IMR-90 (cell line): Measurements from ENCODE around the gene ZEB2. TPM values are rescaled to one million over a fixed set of nuclear protein-coding genes. Genes with fewer than 3 reads are reported as not detected.

Experiments used
- ATAC-seq: fragments of 200-7000 bp; cut with Tn5 transposase; 2 replicates; pipeline ENCODE4 v1.9.1; 2020; ENCODE audit warnings: low read depth, mild to moderate bottlenecking, moderate library complexity
- BruUV-seq: library from RNA; stranded (reverse); fragments of 400-500 nt; replicated peaks from 2 replicates; lab custom pipeline; 2021; lab: Mats Ljungman, UMichigan
- CTCF ChIA-PET: fragments of 300-600 bp; formaldehyde crosslinking; extraction: SDS; loops from one replicate; lab custom pipeline; 2021; ENCODE audit warnings: antibody characterized with exemption; lab: Yijun Ruan, JAX
- POLR2A ChIA-PET: fragments of 300-600 bp; sonication (Branson Sonifier 250); formaldehyde crosslinking; loops from one replicate; lab custom pipeline; 2022; ENCODE audit warnings: antibody characterized with exemption; ENCODE audit not compliant: unreplicated experiment; lab: Charles Lee
- DNase-seq: peaks from one replicate; pipeline ENCODE4 v3.0.0; 2013
- H2AFZ ChIP-seq: replicated peaks from 2 replicates; pipeline ENCODE3; 2013; ENCODE audit warnings: low read length, mild to moderate bottlenecking; ENCODE audit not compliant: poor library complexity
- H2AK5ac ChIP-seq: 2 replicates; pipeline ENCODE4 v1.6.1; 2013; ENCODE audit warnings: low read depth, low read length, inconsistent platforms
- H2AK9ac ChIP-seq: replicated peaks from 2 replicates; pipeline ENCODE3; 2013; ENCODE audit warnings: mild to moderate bottlenecking, low read depth, low read length, moderate library complexity; ENCODE audit not compliant: poor library complexity
- H2BK120ac ChIP-seq: 2 replicates; pipeline ENCODE4 v1.6.1; 2013; ENCODE audit warnings: low read depth, low read length, inconsistent platforms
- H2BK15ac ChIP-seq: 3 replicates; pipeline ENCODE4 v1.6.1; 2013; ENCODE audit warnings: low read depth, low read length, inconsistent platforms
- H2BK20ac ChIP-seq: 2 replicates; pipeline ENCODE4 v1.6.1; 2013; ENCODE audit warnings: low read depth, mild to moderate bottlenecking, inconsistent platforms, low read length, moderate library complexity
- H2BK5ac ChIP-seq: 2 replicates; pipeline ENCODE4 v1.6.1; 2013; ENCODE audit warnings: mild to moderate bottlenecking, low read depth, low read length, inconsistent platforms; ENCODE audit not compliant: poor library complexity, severe bottlenecking
- H3K14ac ChIP-seq: replicated peaks from 2 replicates; pipeline ENCODE4 v1.6.1; 2013; ENCODE audit warnings: low read depth, low read length, inconsistent platforms
- H3K18ac ChIP-seq: 2 replicates; pipeline ENCODE4 v1.6.1; 2013; ENCODE audit warnings: low read depth, low read length, control low read depth
- H3K23ac ChIP-seq: 2 replicates; pipeline ENCODE4 v1.6.1; 2013; ENCODE audit warnings: low read depth, low read length, inconsistent platforms
- H3K27ac ChIP-seq: 2 replicates; pipeline ENCODE4 v1.5.1; 2013; ENCODE audit warnings: mild to moderate bottlenecking, control low read depth, low read length; ENCODE audit not compliant: insufficient read depth
- H3K27me3 ChIP-seq: 2 replicates; pipeline ENCODE4 v1.6.1; 2013; ENCODE audit warnings: low read length; ENCODE audit not compliant: control insufficient read depth, insufficient read depth
- H3K36me3 ChIP-seq: 2 replicates; pipeline ENCODE4 v1.6.1; 2013; ENCODE audit warnings: low read length, mixed read lengths; ENCODE audit not compliant: control insufficient read depth, insufficient read depth
- H3K4ac ChIP-seq: 2 replicates; pipeline ENCODE4 v1.6.1; 2013; ENCODE audit warnings: low read depth, low read length, inconsistent platforms
- H3K4me1 ChIP-seq: 2 replicates; pipeline ENCODE4 v1.6.1; 2013; ENCODE audit warnings: low read length, mixed read lengths; ENCODE audit not compliant: control insufficient read depth, insufficient read depth
- H3K4me2 ChIP-seq: 2 replicates; pipeline ENCODE4 v1.6.1; 2013; ENCODE audit warnings: low read depth, mild to moderate bottlenecking, control low read depth, low read length, moderate library complexity
- H3K4me3 ChIP-seq: 2 replicates; pipeline ENCODE4 v1.5.1; 2013; ENCODE audit warnings: low read depth, mild to moderate bottlenecking, control low read depth, low read length, moderate library complexity; ENCODE audit not compliant: insufficient read depth
- H3K56ac ChIP-seq: 2 replicates; pipeline ENCODE4 v1.6.1; 2013; ENCODE audit warnings: low read length, inconsistent platforms; ENCODE audit not compliant: insufficient read depth; ENCODE audit errors: extremely low read depth
- H3K79me1 ChIP-seq, 2 experiments: 2 replicates each; pipeline ENCODE4 v1.6.1; 2013; ENCODE audit warnings: low read length in 2 of 2, inconsistent platforms in 1 of 2, low read depth in 1 of 2
- H3K9ac ChIP-seq: 2 replicates; pipeline ENCODE4 v1.6.1; 2013; ENCODE audit warnings: low read depth, low read length, control low read depth
- H3K9me1 ChIP-seq: 2 replicates; pipeline ENCODE4 v1.6.1; 2013; ENCODE audit warnings: low read length, inconsistent platforms; ENCODE audit not compliant: insufficient read depth
- H3K9me3 ChIP-seq: 2 replicates; pipeline ENCODE4 v1.6.1; 2013; ENCODE audit warnings: low read length; ENCODE audit not compliant: control insufficient read depth, insufficient read depth
- H4K20me1 ChIP-seq: 2 replicates; pipeline ENCODE4 v1.6.1; 2013; ENCODE audit warnings: low read length, inconsistent platforms; ENCODE audit not compliant: insufficient read depth
- H4K5ac ChIP-seq: 2 replicates; pipeline ENCODE4 v1.6.1; 2013; ENCODE audit warnings: mild to moderate bottlenecking, low read depth, low read length, control low read depth
- H4K8ac ChIP-seq, 2 experiments: 2 replicates each; pipeline ENCODE4 v1.6.1; 2013; ENCODE audit warnings: low read depth in 2 of 2, low read length in 2 of 2, control low read depth in 1 of 2, inconsistent platforms in 1 of 2
- H4K91ac ChIP-seq: 2 replicates; pipeline ENCODE4 v1.6.1; 2013; ENCODE audit warnings: low read depth, low read length, inconsistent platforms; ENCODE audit not compliant: insufficient read depth
- MAFK ChIP-seq: IDR thresholded peaks from 2 replicates; pipeline ENCODE4 v1.6.1; 2012; ENCODE audit warnings: low read depth, low read length, improper control_type of control experiment
- MAZ ChIP-seq: IDR thresholded peaks from 2 replicates; pipeline ENCODE4 v1.6.1; 2012; ENCODE audit warnings: low read depth, mild to moderate bottlenecking, low read length, improper control_type of control experiment, moderate library complexity, borderline replicate concordance
- POLR2A ChIP-seq: IDR thresholded peaks from 2 replicates; pipeline ENCODE4 v1.6.1; 2012; ENCODE audit warnings: mild to moderate bottlenecking, low read depth, low read length
- RCOR1 ChIP-seq: IDR thresholded peaks from 2 replicates; pipeline ENCODE4 v1.6.1; 2012; ENCODE audit warnings: mild to moderate bottlenecking, low read length, improper control_type of control experiment; ENCODE audit not compliant: insufficient replicate concordance
- RFX5 ChIP-seq: IDR thresholded peaks from 2 replicates; pipeline ENCODE4 v1.8.0; 2012; ENCODE audit warnings: low read depth, mild to moderate bottlenecking, low read length, moderate library complexity
- SMC3 ChIP-seq: fragments of 150-350 bp; IDR thresholded peaks from 2 replicates; pipeline ENCODE4 v1.6.1; 2016; ENCODE audit warnings: low read depth, mild to moderate bottlenecking, antibody characterized with exemption, low read length, moderate library complexity
- WGBS, 2 experiments: methylation state at CpG; one replicate each; pipeline versions ENCODE4 v1.1.5 to v1.1.7; 2013; ENCODE audit warnings: missing lambda C conversion rate in 2 of 2; ENCODE audit not compliant: insufficient read length in 1 of 2; ENCODE audit errors: extremely low coverage in 2 of 2; 5-methylcytosine and 5-hydroxymethylcytosine counted together
- dilution Hi-C: fragments of 300-500 bp; cut with HindIII; formaldehyde crosslinking; loops from one replicate; pipeline ENCODE4 v1.14.3; 2018; ENCODE audit warnings: low sequenced_read_pairs; ENCODE audit not compliant: unreplicated experiment
- in situ Hi-C: fragments of 300-500 bp; cut with MboI; formaldehyde crosslinking; loops from 3 replicates; pipeline ENCODE4 v1.14.3; 2019; ENCODE audit warnings: low sequenced_read_pairs, inconsistent platforms, mixed read lengths
- intact Hi-C: fragments of 100-400 bp; cut with micrococcal nuclease; formaldehyde crosslinking; loops from 2 replicates; pipeline ENCODE4 v1.10.0; 2022
- polyA plus RNA-seq, 3 experiments: library from polyadenylated mRNA; depleted of rRNA; stranded (reverse); fragments of >200 nt; gene quantifications; 2 replicates each; pipeline ENCODE4 v1.2.3, GENCODE V29; 2012; ENCODE audit warnings: low replicate concordance in 1 of 3
- total RNA-seq: library from RNA; depleted of rRNA; stranded (reverse); fragments of >200 nt; gene quantifications from 2 replicates; pipeline ENCODE4 v1.2.3, GENCODE V29; 2012

The ZEB2 gene
- total and polyA plus RNA-seq, 2 of the 4 experiments (the other 2 are of a cell fraction), result 22.4 to 50.9 TPM

DNA sequence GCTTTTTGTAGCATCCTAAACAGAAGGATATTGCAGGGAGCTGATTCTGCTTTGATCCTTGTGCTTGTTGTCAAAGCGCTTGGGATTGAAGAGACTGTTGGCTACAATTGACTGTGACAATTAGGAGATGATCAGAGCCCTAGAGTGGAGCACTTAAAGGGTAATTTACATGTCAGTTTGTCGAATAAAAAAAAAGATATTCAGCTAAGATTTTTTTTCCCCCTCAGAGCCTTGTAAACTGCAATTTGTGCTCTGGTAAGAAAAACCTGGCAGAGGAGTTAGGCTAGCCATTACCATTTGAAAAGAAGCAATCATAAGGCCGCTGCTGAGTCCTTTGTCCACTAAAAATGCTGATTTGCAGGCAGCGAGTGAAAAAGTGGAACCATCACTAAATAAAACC lies 47.8 kb upstream of the ZEB2 start:
- dilution Hi-C loops (no loop called here), intact Hi-C loops (no loop called here), in situ Hi-C loops (no loop called here)
- no peaks in the 10 kb centered on the region for H3K79me1 ChIP-seq
- no peak overlapping the region for H3K4ac ChIP-seq
- H2BK5ac ChIP-seq, result no peak overlapping the region
- no peak overlapping the region for H3K56ac ChIP-seq
- no peak overlapping the region for H2AK9ac ChIP-seq
- H3K36me3 ChIP-seq, result no peaks in the 10 kb centered on the region
- H2BK20ac ChIP-seq, result no peak overlapping the region
- no peak overlapping the region for H2BK120ac ChIP-seq
- no peak overlapping the region for H2AFZ ChIP-seq
- no peak overlapping the region for H4K91ac ChIP-seq
- no peaks in the 10 kb centered on the region for H3K9me1 ChIP-seq
- no peak for ATAC-seq
- no peaks in the 10 kb centered on the region for H3K4me1 ChIP-seq
- TF ChIP-seq POLR2A (no peak), RFX5 (no peak), RCOR1 (no peak), MAFK (no peak), MAZ (no peak), SMC3 (no peak)
- H3K4me3 ChIP-seq, result no peak overlapping the region
- H3K9ac ChIP-seq, result no peak overlapping the region
- no peak overlapping the region for H4K5ac ChIP-seq
- H3K27ac ChIP-seq, result no peak overlapping the region
- H4K20me1 ChIP-seq, result no peaks in the 10 kb centered on the region
- H3K14ac ChIP-seq, result no peak overlapping the region
- no peaks in the 10 kb centered on the region; the same call in 1 of the 2 replicates for H3K27me3 ChIP-seq
- no CpG with 5 or more reads among the region's 4 CpGs for WGBS, 2 experiments
- H2BK15ac ChIP-seq, result no peak overlapping the region
- H3K9me3 ChIP-seq, result no peaks in the 10 kb centered on the region
- H3K18ac ChIP-seq, result no peak overlapping the region
- no peak overlapping the region for H4K8ac ChIP-seq
- DNase-seq, result no peak
- H2AK5ac ChIP-seq, result no peak overlapping the region
- no peak overlapping the region for H3K23ac ChIP-seq
- CTCF ChIA-PET, result interaction anchor here (0.6 kb wide), 1 partner anchor 20 kb away, joined by 3 read pairs; no protein-coding TSS in a partner anchor
- BruUV-seq, result no TSS peak
- H3K4me2 ChIP-seq, result no peak overlapping the region
- POLR2A ChIA-PET, result no interaction called here
